IgD-negative memory B cell (primary cell): Measurements from ENCODE around the gene SMYD1. TPM values are rescaled to one million over a fixed set of nuclear protein-coding genes. Genes with fewer than 3 reads are reported as not detected.

Experiments used
- H3K27ac Mint-ChIP-seq, 3 donors: one replicate each; pipeline ENCODE4 v1.8.0; 2020 to 2022; ENCODE audit warnings: mild to moderate bottlenecking in 3 of 3, mixed read lengths in 3 of 3, moderate library complexity in 1 of 3
- H3K27me3 Mint-ChIP-seq: one replicate; pipeline ENCODE4 v1.8.0; 2021; ENCODE audit warnings: mixed read lengths
- H3K36me3 Mint-ChIP-seq: one replicate; pipeline ENCODE4 v1.8.0; 2020; ENCODE audit warnings: mild to moderate bottlenecking, mixed read lengths
- H3K4me1 Mint-ChIP-seq, 3 donors: one replicate each; pipeline ENCODE4 v1.8.0; 2020 to 2022; ENCODE audit warnings: mixed read lengths in 3 of 3, mild to moderate bottlenecking in 1 of 3
- H3K4me3 Mint-ChIP-seq, 4 donors: one replicate each; pipeline ENCODE4 v1.8.0; 2020 to 2022; ENCODE audit warnings: mild to moderate bottlenecking in 4 of 4, mixed read lengths in 4 of 4, moderate library complexity in 3 of 4
- H3K9me3 Mint-ChIP-seq, 3 donors: one replicate each; pipeline ENCODE4 v1.8.0; 2020 to 2021; ENCODE audit warnings: mixed read lengths in 3 of 3, mild to moderate bottlenecking in 1 of 3
- polyA plus RNA-seq: library from polyadenylated mRNA; unstranded; fragments of 300-500 nt; fragmentation: Illumina TruSeq; gene quantifications from one replicate; pipeline ENCODE4 v1.2.3, GENCODE V29; 2021

The SMYD1 gene
- polyA plus RNA-seq, 1 donor from 2014 or later = not detected

GRCh38 chr2:88128654-88129312, 61.2 kb downstream of the SMYD1 start:
- no peaks in the 10 kb centered on the region for H3K36me3 Mint-ChIP-seq
- peaks cover 10% of the 10 kb centered on the region for H3K27me3 Mint-ChIP-seq
- no peak overlapping the region for H3K27ac Mint-ChIP-seq
- no peak overlapping the region for H3K4me3 Mint-ChIP-seq
- peaks cover 0 to 2% (median 0%) of the 10 kb centered on the region in 3 donors for H3K4me1 Mint-ChIP-seq
- H3K9me3 Mint-ChIP-seq = no peaks in the 10 kb centered on the region

GRCh38 chr2:88129313-88129959, 61.8 kb downstream of the SMYD1 start:
- Mint-ChIP-seq H3K27ac (no peak overlapping the region), H3K9me3 (no peaks in the 10 kb centered on the region), H3K4me3 (no peak overlapping the region), H3K4me1 (no peaks in the 10 kb centered on the region), H3K27me3 (peaks cover 10% of the 10 kb centered on the region), H3K36me3 (no peaks in the 10 kb centered on the region)

GRCh38 chr2:88131201-88131998, 63.8 kb downstream of the SMYD1 start:
- H3K4me3 Mint-ChIP-seq = no peak overlapping the region
- H3K4me1 Mint-ChIP-seq = no peaks in the 10 kb centered on the region
- H3K9me3 Mint-ChIP-seq = peaks cover 0 to 2% (median 0%) of the 10 kb centered on the region in 3 donors
- no peak overlapping the region for H3K27ac Mint-ChIP-seq
- H3K27me3 Mint-ChIP-seq = peaks cover 9% of the 10 kb centered on the region
- H3K36me3 Mint-ChIP-seq = no peaks in the 10 kb centered on the region

- Mint-ChIP-seq H3K27ac (no peak overlapping the region), H3K36me3 (no peaks in the 10 kb centered on the region), H3K4me1 (no peaks in the 10 kb centered on the region), H3K9me3 (peaks cover 0 to 2% (median 0%) of the 10 kb centered on the region in 3 donors), H3K27me3 (peaks cover 7% of the 10 kb centered on the region), H3K4me3 (no peak overlapping the region)
Measured at GRCh38 chr2:88131999-88132368, 64.4 kb downstream of the SMYD1 start.

GRCh38 chr2:88133875-88134274, 66.2 kb downstream of the SMYD1 start:
- Mint-ChIP-seq H3K27me3 (peaks cover 7% of the 10 kb centered on the region), H3K36me3 (no peaks in the 10 kb centered on the region), H3K27ac (no peak overlapping the region)

GRCh38 chr2:88136817-88137216, 69.2 kb downstream of the SMYD1 start:
- H3K9me3 Mint-ChIP-seq = peaks cover 0 to 5% (median 2%) of the 10 kb centered on the region in 3 donors
- H3K27me3 Mint-ChIP-seq = peaks cover 4% of the 10 kb centered on the region
- H3K4me3 Mint-ChIP-seq = no peak overlapping the region
- no peak overlapping the region for H3K27ac Mint-ChIP-seq
- H3K36me3 Mint-ChIP-seq = no peaks in the 10 kb centered on the region
- H3K4me1 Mint-ChIP-seq = no peaks in the 10 kb centered on the region

More at GRCh38 chr2:88133875-88134274, 66.2 kb downstream of the SMYD1 start:
- Mint-ChIP-seq H3K9me3 (peaks cover 0 to 2% (median 0%) of the 10 kb centered on the region in 3 donors), H3K4me1 (no peaks in the 10 kb centered on the region), H3K4me3 (no peak overlapping the region)

GRCh38 chr2:88137833-88138232, 70.2 kb downstream of the SMYD1 start:
- H3K27me3 Mint-ChIP-seq = peaks cover 3% of the 10 kb centered on the region

GRCh38 chr2:88139203-88139702, 71.6 kb downstream of the SMYD1 start:
- H3K27me3 Mint-ChIP-seq = peaks cover 8% of the 10 kb centered on the region
- no peaks in the 10 kb centered on the region for H3K36me3 Mint-ChIP-seq
- H3K4me1 Mint-ChIP-seq = no peaks in the 10 kb centered on the region
- H3K4me3 Mint-ChIP-seq = no peak overlapping the region
- peaks cover 3 to 9% (median 5%) of the 10 kb centered on the region in 3 donors for H3K9me3 Mint-ChIP-seq
- no peak overlapping the region for H3K27ac Mint-ChIP-seq

More at GRCh38 chr2:88137833-88138232, 70.2 kb downstream of the SMYD1 start:
- Mint-ChIP-seq H3K27ac (no peak overlapping the region), H3K36me3 (no peaks in the 10 kb centered on the region), H3K9me3 (peaks cover 0 to 9% (median 5%) of the 10 kb centered on the region in 3 donors), H3K4me1 (no peaks in the 10 kb centered on the region), H3K4me3 (no peak overlapping the region)

GRCh38 chr2:88139804-88140203, 72.2 kb downstream of the SMYD1 start:
- H3K4me3 Mint-ChIP-seq = no peak overlapping the region
- H3K36me3 Mint-ChIP-seq = no peaks in the 10 kb centered on the region
- H3K9me3 Mint-ChIP-seq = peaks cover 3 to 9% (median 5%) of the 10 kb centered on the region in 3 donors
- H3K4me1 Mint-ChIP-seq = no peaks in the 10 kb centered on the region
- no peak overlapping the region for H3K27ac Mint-ChIP-seq
- H3K27me3 Mint-ChIP-seq = peaks cover 8% of the 10 kb centered on the region

- H3K9me3 Mint-ChIP-seq = peaks cover 3 to 9% (median 5%) of the 10 kb centered on the region in 3 donors
- H3K27me3 Mint-ChIP-seq = peaks cover 14% of the 10 kb centered on the region
- H3K36me3 Mint-ChIP-seq = no peaks in the 10 kb centered on the region
- H3K27ac Mint-ChIP-seq = no peak overlapping the region
- H3K4me1 Mint-ChIP-seq = no peaks in the 10 kb centered on the region
- no peak overlapping the region for H3K4me3 Mint-ChIP-seq
Measured at GRCh38 chr2:88141952-88142351, 74.3 kb downstream of the SMYD1 start.

- Mint-ChIP-seq H3K4me1 (no peaks in the 10 kb centered on the region), H3K36me3 (no peaks in the 10 kb centered on the region), H3K9me3 (peaks cover 4 to 16% (median 14%) of the 10 kb centered on the region in 3 donors), H3K4me3 (no peak overlapping the region), H3K27me3 (peaks cover 16% of the 10 kb centered on the region), H3K27ac (no peak overlapping the region)
Measured at GRCh38 chr2:88144271-88144670, 76.6 kb downstream of the SMYD1 start.

- H3K27me3 Mint-ChIP-seq = peaks cover 18% of the 10 kb centered on the region
- no peaks in the 10 kb centered on the region for H3K36me3 Mint-ChIP-seq
- no peaks in the 10 kb centered on the region for H3K4me1 Mint-ChIP-seq
- no peak overlapping the region for H3K4me3 Mint-ChIP-seq
- H3K9me3 Mint-ChIP-seq = peaks cover 5 to 19% (median 15%) of the 10 kb centered on the region in 3 donors
- H3K27ac Mint-ChIP-seq = no peak overlapping the region
Measured at GRCh38 chr2:88144914-88145497, 77.4 kb downstream of the SMYD1 start.

GRCh38 chr2:88146590-88146989, 79.0 kb downstream of the SMYD1 start:
- peaks cover 18% of the 10 kb centered on the region for H3K27me3 Mint-ChIP-seq
- H3K4me3 Mint-ChIP-seq = no peak overlapping the region
- H3K9me3 Mint-ChIP-seq = peaks cover 5 to 19% (median 19%) of the 10 kb centered on the region in 3 donors
- no peaks in the 10 kb centered on the region for H3K4me1 Mint-ChIP-seq
- no peaks in the 10 kb centered on the region for H3K36me3 Mint-ChIP-seq
- H3K27ac Mint-ChIP-seq = no peak overlapping the region

GRCh38 chr2:88147145-88147544, 79.5 kb downstream of the SMYD1 start:
- peaks cover 6 to 15% (median 14%) of the 10 kb centered on the region in 3 donors for H3K9me3 Mint-ChIP-seq
- no peaks in the 10 kb centered on the region for H3K36me3 Mint-ChIP-seq
- no peak overlapping the region for H3K27ac Mint-ChIP-seq
- H3K4me3 Mint-ChIP-seq = no peak overlapping the region
- H3K27me3 Mint-ChIP-seq = peaks cover 16% of the 10 kb centered on the region
- no peaks in the 10 kb centered on the region for H3K4me1 Mint-ChIP-seq
